Inferior parietal cortex (tissue), 1 donor: ENCODE data around the gene ZNF488.

Experiments
- DNase-seq: peaks from one replicate; pipeline ENCODE4 v3.0.0-alpha.2; 2016; ENCODE audit errors: extremely low spot score

Gene ZNF488

GRCh38 chr10:47348661-47349470 is 35.2 kb downstream of the ZNF488 start:
- DNase-seq: no peak

- DNase-seq: no peak
These were observed 35.9 kb downstream of the ZNF488 start, which contains the start of gene RBP3 for GRCh38 chr10:47348138-47348651. Gene RBP3 (plus strand): TSS chr10:47348363. CDS start chr10:47348485, 122 bp downstream.

- no peak for DNase-seq
These were observed 36.8 kb downstream of the ZNF488 start for GRCh38 chr10:47347303-47347675.

GRCh38 chr10:47346581-47347302 is 37.4 kb downstream of the ZNF488 start:
- DNase-seq: no peak

GRCh38 chr10:47344996-47345870 is 38.9 kb downstream of the ZNF488 start:
- DNase-seq: no peak

GRCh38 chr10:47340608-47341170 is 43.4 kb downstream of the ZNF488 start:
- peak; percentile 58 for DNase-seq

GRCh38 chr10:47339759-47340607 is 44.1 kb downstream of the ZNF488 start:
- no peak for DNase-seq

GRCh38 chr10:47339186-47339735 is 44.8 kb downstream of the ZNF488 start:
- DNase-seq: no peak

GRCh38 chr10:47337310-47337709 is 46.8 kb downstream of the ZNF488 start:
- no peak for DNase-seq

- DNase-seq: peak; percentile 44
These were observed 47.5 kb downstream of the ZNF488 start for GRCh38 chr10:47336387-47337134.

GRCh38 chr10:47335906-47336305 is 48.2 kb downstream of the ZNF488 start:
- DNase-seq: no peak

- no peak for DNase-seq
These were observed 49.4 kb downstream of the ZNF488 start for GRCh38 chr10:47334466-47335295.

- DNase-seq: no peak
These were observed 50.6 kb downstream of the ZNF488 start for GRCh38 chr10:47333532-47333931.

- DNase-seq: no peak
These were observed 51.1 kb downstream of the ZNF488 start for GRCh38 chr10:47332946-47333345.

GRCh38 chr10:47332371-47332770 is 51.7 kb downstream of the ZNF488 start:
- DNase-seq: no peak

GRCh38 chr10:47331954-47332353 is 52.1 kb downstream of the ZNF488 start:
- DNase-seq: no peak

- no peak for DNase-seq
These were observed 52.6 kb downstream of the ZNF488 start for GRCh38 chr10:47331491-47331890.

GRCh38 chr10:47330804-47331203 is 53.3 kb downstream of the ZNF488 start:
- DNase-seq: no peak

- DNase-seq: no peak
These were observed 53.7 kb downstream of the ZNF488 start for GRCh38 chr10:47330366-47330765.
